ENCODE measurements around the gene LIN9.

- TF ChIP-seq POLR2AphosphoS5 (IDR thresholded peaks at IDR 0.05): no peak
- TF ChIP-seq POLR2A (IDR thresholded peaks at IDR 0.05): no peak
- TF ChIP-seq CTCF (IDR thresholded peaks at IDR 0.05 in 8 of 11, conservative IDR thresholded peaks at IDR 0.05 in 3 of 11): no peak
Observed at GRCh38 chr1:226344441-226345259, 35.7 kb upstream of the LIN9 start.
